ENCODE results near the gene SDK2.

DNA sequence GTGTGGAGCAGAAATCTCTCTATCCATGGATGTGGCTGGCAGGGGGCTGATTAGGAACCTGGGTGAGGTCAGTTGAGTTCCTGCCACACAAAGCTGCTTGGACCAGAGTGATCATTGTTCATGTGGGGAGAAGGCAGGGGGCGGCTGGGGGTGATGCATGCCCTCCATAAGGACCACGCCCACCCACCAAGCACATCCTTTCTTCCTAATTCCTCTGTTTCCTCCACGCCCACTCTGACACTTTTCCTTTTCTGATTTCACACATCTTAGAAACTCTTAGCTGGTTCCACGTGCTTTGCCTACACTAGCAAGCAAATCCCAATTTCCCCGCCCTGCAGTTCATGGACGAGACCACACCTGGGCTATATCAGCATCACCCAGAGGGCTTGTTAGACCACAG is 108.5 kb downstream of the SDK2 start:
- TF ChIP-seq CHD2 (IDR thresholded peaks at IDR 0.05; ENCODE audit: low read length, partially characterized antibody) (no peak), JUND (IDR thresholded peaks at IDR 0.05) (no peak), SMC3 (IDR thresholded peaks at IDR 0.05; ENCODE audit: low read depth, low read length) (no peak), RAD21 (IDR thresholded peaks at IDR 0.05; ENCODE audit: low read length) (no peak)
- TF ChIP-seq, protein P1, sequence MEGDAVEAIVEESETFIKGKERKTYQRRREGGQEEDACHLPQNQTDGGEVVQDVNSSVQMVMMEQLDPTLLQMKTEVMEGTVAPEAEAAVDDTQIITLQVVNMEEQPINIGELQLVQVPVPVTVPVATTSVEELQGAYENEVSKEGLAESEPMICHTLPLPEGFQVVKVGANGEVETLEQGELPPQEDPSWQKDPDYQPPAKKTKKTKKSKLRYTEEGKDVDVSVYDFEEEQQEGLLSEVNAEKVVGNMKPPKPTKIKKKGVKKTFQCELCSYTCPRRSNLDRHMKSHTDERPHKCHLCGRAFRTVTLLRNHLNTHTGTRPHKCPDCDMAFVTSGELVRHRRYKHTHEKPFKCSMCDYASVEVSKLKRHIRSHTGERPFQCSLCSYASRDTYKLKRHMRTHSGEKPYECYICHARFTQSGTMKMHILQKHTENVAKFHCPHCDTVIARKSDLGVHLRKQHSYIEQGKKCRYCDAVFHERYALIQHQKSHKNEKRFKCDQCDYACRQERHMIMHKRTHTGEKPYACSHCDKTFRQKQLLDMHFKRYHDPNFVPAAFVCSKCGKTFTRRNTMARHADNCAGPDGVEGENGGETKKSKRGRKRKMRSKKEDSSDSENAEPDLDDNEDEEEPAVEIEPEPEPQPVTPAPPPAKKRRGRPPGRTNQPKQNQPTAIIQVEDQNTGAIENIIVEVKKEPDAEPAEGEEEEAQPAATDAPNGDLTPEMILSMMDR (IDR thresholded peaks at IDR 0.05), result no peak
- TF ChIP-seq, protein P2, sequence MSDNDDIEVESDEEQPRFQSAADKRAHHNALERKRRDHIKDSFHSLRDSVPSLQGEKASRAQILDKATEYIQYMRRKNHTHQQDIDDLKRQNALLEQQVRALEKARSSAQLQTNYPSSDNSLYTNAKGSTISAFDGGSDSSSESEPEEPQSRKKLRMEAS (IDR thresholded peaks at IDR 0.05; ENCODE audit: low read depth), result no peak
